Measurements from ENCODE around the gene C11orf98. TPM values are rescaled to one million over a fixed set of nuclear protein-coding genes. Genes with fewer than 3 reads are reported as not detected.

Gene C11orf98
- 107 and 120 TPM in 2 replicates for total RNA-seq

- peak; percentile 89 for ATAC-seq (ENCODE audit: low read depth)
- H3K9me3 Mint-ChIP-seq: no peaks in the 10 kb centered on the region
- no peaks in the 10 kb centered on the region for H3K27me3 Mint-ChIP-seq
- peak; percentile 95 for DNase-seq
- peak within 1 kb of the TSS; percentile 97 for H3K4me3 Mint-ChIP-seq
- POLR2A ChIA-PET: interaction anchor here (0.7 to 12.8 kb wide), 58 partner anchors 11 to 1653 kb away, joined by 3 to 400 read pairs (median 6); partner anchors contain the start of genes B3GAT3, BSCL2, COX8A and EEF1G
- intact Hi-C loops (cut with micrococcal nuclease): loop anchor here (1.0 to 2.0 kb wide), 9 partner anchors 12 to 216 kb away; partner anchors contain the start of genes EML3, GANAB, INTS5 and TMEM179B
- TF ChIP-seq, protein P1, sequence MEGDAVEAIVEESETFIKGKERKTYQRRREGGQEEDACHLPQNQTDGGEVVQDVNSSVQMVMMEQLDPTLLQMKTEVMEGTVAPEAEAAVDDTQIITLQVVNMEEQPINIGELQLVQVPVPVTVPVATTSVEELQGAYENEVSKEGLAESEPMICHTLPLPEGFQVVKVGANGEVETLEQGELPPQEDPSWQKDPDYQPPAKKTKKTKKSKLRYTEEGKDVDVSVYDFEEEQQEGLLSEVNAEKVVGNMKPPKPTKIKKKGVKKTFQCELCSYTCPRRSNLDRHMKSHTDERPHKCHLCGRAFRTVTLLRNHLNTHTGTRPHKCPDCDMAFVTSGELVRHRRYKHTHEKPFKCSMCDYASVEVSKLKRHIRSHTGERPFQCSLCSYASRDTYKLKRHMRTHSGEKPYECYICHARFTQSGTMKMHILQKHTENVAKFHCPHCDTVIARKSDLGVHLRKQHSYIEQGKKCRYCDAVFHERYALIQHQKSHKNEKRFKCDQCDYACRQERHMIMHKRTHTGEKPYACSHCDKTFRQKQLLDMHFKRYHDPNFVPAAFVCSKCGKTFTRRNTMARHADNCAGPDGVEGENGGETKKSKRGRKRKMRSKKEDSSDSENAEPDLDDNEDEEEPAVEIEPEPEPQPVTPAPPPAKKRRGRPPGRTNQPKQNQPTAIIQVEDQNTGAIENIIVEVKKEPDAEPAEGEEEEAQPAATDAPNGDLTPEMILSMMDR (IDR thresholded peaks at IDR 0.05): no peak
- CTCF ChIA-PET: interaction anchor here (0.8 to 2.1 kb wide), 11 partner anchors 10 to 241 kb away, joined by 3 to 12 read pairs (median 4); partner anchors contain the start of genes INTS5, SLC3A2 and TUT1
- H3K36me3 Mint-ChIP-seq (ENCODE audit: low read depth): peaks cover 48% of the 10 kb centered on the region
- peaks cover 45% of the 10 kb centered on the region for H3K4me1 Mint-ChIP-seq
- H3K27ac Mint-ChIP-seq: peak within 1 kb of the TSS; percentile 88
These were observed at the start of gene C11orf98, which contains the start of gene CSKMT for GRCh38 chr11:62665075-62665598. Gene C11orf98 (minus strand): TSS chr11:62665210. CDS start chr11:62665169, 41 bp downstream. Gene CSKMT (plus strand): TSS chr11:62665312. CDS start chr11:62665880, 568 bp downstream.

DNA sequence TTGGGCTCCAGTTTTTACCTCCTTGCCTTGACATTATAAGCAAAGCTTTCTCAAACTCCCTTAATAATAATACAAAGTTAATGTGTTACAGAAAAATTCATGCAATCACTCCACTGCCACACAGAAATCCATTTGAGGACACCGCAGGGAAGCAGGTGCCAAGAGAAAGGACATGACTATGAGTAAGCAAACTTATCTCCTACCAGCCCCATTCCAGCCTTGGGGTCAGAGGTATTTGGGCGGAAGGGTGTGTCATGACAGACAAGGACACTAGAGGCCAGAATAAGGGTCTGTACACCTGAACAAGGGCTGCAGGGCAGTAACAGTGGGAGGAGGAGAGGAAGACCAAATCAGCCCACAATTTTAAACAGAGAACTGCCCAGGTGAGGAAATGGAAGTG, 48.3 kb upstream of the C11orf98 start:
- Mint-ChIP-seq H3K4me1 (peaks cover 33% of the 10 kb centered on the region), H3K4me3 (no peak overlapping the region), H3K9me3 (no peaks in the 10 kb centered on the region), H3K27ac (peak overlapping the region; percentile 36), H3K27me3 (no peaks in the 10 kb centered on the region), H3K36me3 (ENCODE audit: low read depth) (peaks cover 82% of the 10 kb centered on the region)
- ATAC-seq (ENCODE audit: low read depth): no peak
- TF ChIP-seq, protein P1 (IDR thresholded peaks at IDR 0.05): no peak
- DNase-seq: no peak
- intact Hi-C loops (cut with micrococcal nuclease): no loop called here
- ChIA-PET CTCF (no interaction called here), POLR2A (interaction anchor here (0.5 to 1.4 kb wide), 4 partner anchors 14 to 168 kb away, joined by 3 to 9 read pairs (median 4); partner anchors contain the start of gene HNRNPUL2)

- TF ChIP-seq, protein P1 (IDR thresholded peaks at IDR 0.05): no peak
- ATAC-seq (ENCODE audit: low read depth) (no peak), DNase-seq (no peak)
- CTCF ChIA-PET: no interaction called here
- peaks cover 77% of the 10 kb centered on the region for H3K36me3 Mint-ChIP-seq (ENCODE audit: low read depth)
- no peaks in the 10 kb centered on the region for H3K9me3 Mint-ChIP-seq
- H3K27ac Mint-ChIP-seq: peak overlapping the region; percentile 16
- H3K4me1 Mint-ChIP-seq: peaks cover 38% of the 10 kb centered on the region
- no peak overlapping the region for H3K4me3 Mint-ChIP-seq
- intact Hi-C loops (cut with micrococcal nuclease): no loop called here
- H3K27me3 Mint-ChIP-seq: no peaks in the 10 kb centered on the region
- POLR2A ChIA-PET: interaction anchor here (1.0 to 1.4 kb wide), 4 partner anchors 14 to 127 kb away, joined by 3 to 5 read pairs (median 4); partner anchors contain the start of genes HNRNPUL2 and ZBTB3
These were observed 47.9 kb upstream of the C11orf98 start for GRCh38 chr11:62712861-62713260.

GRCh38 chr11:62712276-62712812, 47.3 kb upstream of the C11orf98 start:
- peaks cover 72% of the 10 kb centered on the region for H3K36me3 Mint-ChIP-seq (ENCODE audit: low read depth)
- ChIA-PET POLR2A (interaction anchor here (0.8 to 8.0 kb wide), 7 partner anchors 15 to 128 kb away, joined by 3 to 188 read pairs (median 4); partner anchors contain the start of genes C11orf98, CSKMT, HNRNPUL2 and LBHD1), CTCF (no interaction called here)
- intact Hi-C loops (cut with micrococcal nuclease): no loop called here
- no peaks in the 10 kb centered on the region for H3K27me3 Mint-ChIP-seq
- peaks cover 43% of the 10 kb centered on the region for H3K4me1 Mint-ChIP-seq
- ATAC-seq (ENCODE audit: low read depth) (no peak), DNase-seq (no peak)
- no peak overlapping the region for H3K4me3 Mint-ChIP-seq
- TF ChIP-seq, protein P1 (IDR thresholded peaks at IDR 0.05): no peak
- H3K27ac Mint-ChIP-seq: peak overlapping the region; percentile 32
- H3K9me3 Mint-ChIP-seq: no peaks in the 10 kb centered on the region

GRCh38 chr11:62710001-62710345, 45.0 kb upstream of the C11orf98 start:
- POLR2A ChIA-PET: interaction anchor here (0.5 to 8.0 kb wide), 27 partner anchors 17 to 1561 kb away, joined by 3 to 188 read pairs (median 15); partner anchors contain the start of genes B3GAT3, C11orf98, CSKMT and EEF1G
- TF ChIP-seq, protein P1 (IDR thresholded peaks at IDR 0.05): no peak
- Mint-ChIP-seq H3K36me3 (ENCODE audit: low read depth) (peaks cover 49% of the 10 kb centered on the region), H3K27ac (peak overlapping the region; percentile 99), H3K27me3 (no peaks in the 10 kb centered on the region), H3K4me1 (peaks cover 64% of the 10 kb centered on the region), H3K4me3 (peak overlapping the region; percentile 96), H3K9me3 (no peaks in the 10 kb centered on the region)
- CTCF ChIA-PET: interaction anchor here (0.7 to 0.9 kb wide), 2 partner anchors 117 to 118 kb away, joined by 3 read pairs; partner anchors contain the start of gene TUT1
- DNase-seq (no peak), ATAC-seq (ENCODE audit: low read depth) (no peak)
- intact Hi-C loops (cut with micrococcal nuclease): no loop called here
